Effector CD8-positive, alpha-beta T cell (primary cell): ENCODE measurements around the gene KCNQ2.

ENCODE experiments used
- DNase-seq: peaks from one replicate; lab custom pipeline; 2025; lab: John Stamatoyannopoulos, UW

The KCNQ2 gene

GRCh38 chr20:63403403-63404105 lies 68.9 kb downstream of the KCNQ2 start:
- no peak for DNase-seq

GRCh38 chr20:63402860-63403220 lies 69.6 kb downstream of the KCNQ2 start:
- no peak for DNase-seq

GRCh38 chr20:63402181-63402859 lies 70.1 kb downstream of the KCNQ2 start:
- no peak for DNase-seq

- no peak for DNase-seq
These were observed 70.9 kb downstream of the KCNQ2 start for GRCh38 chr20:63401384-63402110.

GRCh38 chr20:63400486-63401210 lies 71.8 kb downstream of the KCNQ2 start:
- no peak for DNase-seq

GRCh38 chr20:63399596-63400375 lies 72.7 kb downstream of the KCNQ2 start:
- DNase-seq, result no peak

- DNase-seq, result no peak
These were observed 73.5 kb downstream of the KCNQ2 start for GRCh38 chr20:63398744-63399514.

- DNase-seq, result no peak
These were observed 74.5 kb downstream of the KCNQ2 start for GRCh38 chr20:63397946-63398450.

GRCh38 chr20:63397155-63397843 lies 75.2 kb downstream of the KCNQ2 start:
- DNase-seq, result no peak

GRCh38 chr20:63396300-63396699 lies 76.2 kb downstream of the KCNQ2 start:
- no peak for DNase-seq

GRCh38 chr20:63395723-63396122 lies 76.7 kb downstream of the KCNQ2 start:
- DNase-seq, result no peak

- DNase-seq, result no peak
These were observed 77.5 kb downstream of the KCNQ2 start for GRCh38 chr20:63394920-63395455.

- DNase-seq, result no peak
These were observed 78.2 kb downstream of the KCNQ2 start for GRCh38 chr20:63394069-63394919.

GRCh38 chr20:63393566-63393965 lies 78.9 kb downstream of the KCNQ2 start:
- DNase-seq, result no peak

- no peak for DNase-seq
These were observed 79.7 kb downstream of the KCNQ2 start for GRCh38 chr20:63392465-63393365.

- no peak for DNase-seq
These were observed 84.5 kb downstream of the KCNQ2 start for GRCh38 chr20:63387917-63388316.

GRCh38 chr20:63387393-63387792 lies 85.1 kb downstream of the KCNQ2 start:
- no peak for DNase-seq

GRCh38 chr20:63386491-63386890 lies 86.0 kb downstream of the KCNQ2 start:
- no peak for DNase-seq
